HepG2 (cell line): Measurements from ENCODE around the gene TCTN2. TPM values are rescaled to one million over a fixed set of nuclear protein-coding genes. Genes with fewer than 3 reads are reported as not detected.

ENCODE experiments used
- BRF2 ChIP-seq: sonication (generic); formaldehyde crosslinking; IDR thresholded peaks from 2 replicates; pipeline ENCODE4 v1.8.1; 2022; ENCODE audit warnings: mild to moderate bottlenecking, missing genetic modification reagents
- DNMT3B ChIP-seq: conservative IDR thresholded peaks from 2 replicates; pipeline ENCODE4 v1.6.1; 2016; ENCODE audit warnings: missing biosample characterization, control low read depth
- MIER3 ChIP-seq: IDR thresholded peaks from 2 replicates; pipeline ENCODE4 v1.6.1; 2016; ENCODE audit warnings: missing compliant biosample characterization, borderline replicate concordance
- MLX ChIP-seq: IDR thresholded peaks from 2 replicates; pipeline ENCODE4 v1.6.1; 2016
- PAXIP1 ChIP-seq: sonication (generic); formaldehyde crosslinking; conservative IDR thresholded peaks from 2 replicates; pipeline ENCODE4 v1.4.0; 2020; ENCODE audit warnings: mild to moderate bottlenecking, missing genetic modification reagents, moderate library complexity
- PCBP1 ChIP-seq: fragments of 200-400 bp; formaldehyde crosslinking; IDR thresholded peaks from 2 replicates; pipeline ENCODE4 v1.6.1; 2017; ENCODE audit warnings: mild to moderate bottlenecking, low read depth, low read length, borderline replicate concordance
- PRDM4 ChIP-seq: sonication (generic); formaldehyde crosslinking; IDR thresholded peaks from 2 replicates; pipeline ENCODE4 v1.9.0; 2021; ENCODE audit warnings: missing genetic modification reagents, borderline replicate concordance
- PRPF4 ChIP-seq: fragments of 200-400 bp; formaldehyde crosslinking; IDR thresholded peaks from 2 replicates; pipeline ENCODE4 v1.6.1; 2016; ENCODE audit warnings: low read length, low read depth; ENCODE audit not compliant: poor library complexity, severe bottlenecking
- TCF7L2 ChIP-seq: IDR thresholded peaks from 2 replicates; pipeline ENCODE4 v1.6.1; 2011; ENCODE audit warnings: mild to moderate bottlenecking, low read depth, low read length, moderate library complexity
- U2AF1 ChIP-seq: fragments of 200-400 bp; formaldehyde crosslinking; optimal IDR thresholded peaks from 2 replicates; pipeline ENCODE3; 2017; ENCODE audit warnings: mild to moderate bottlenecking, low read depth, low read length
- ZBTB3 ChIP-seq: sonication (generic); formaldehyde crosslinking; IDR thresholded peaks from 2 replicates; pipeline ENCODE4 v1.4.0; 2020; ENCODE audit warnings: low read depth, mild to moderate bottlenecking, moderate library complexity, missing genetic modification reagents, borderline replicate concordance
- ZEB1 ChIP-seq: IDR thresholded peaks from 2 replicates; pipeline ENCODE4 v1.6.1; 2012; ENCODE audit warnings: mild to moderate bottlenecking, low read depth, inconsistent platforms; ENCODE audit not compliant: insufficient replicate concordance
- ZNF251 ChIP-seq: sonication (generic); formaldehyde crosslinking; IDR thresholded peaks from 2 replicates; pipeline ENCODE4 v1.9.0; 2021; ENCODE audit warnings: mild to moderate bottlenecking, missing genetic modification reagents
- ZNF253 ChIP-seq: sonication (generic); formaldehyde crosslinking; IDR thresholded peaks from 2 replicates; pipeline ENCODE4 v1.8.0; 2022; ENCODE audit warnings: mild to moderate bottlenecking, missing genetic modification reagents, borderline replicate concordance
- ZNF329 ChIP-seq: sonication (generic); formaldehyde crosslinking; IDR thresholded peaks from 2 replicates; pipeline ENCODE4 v1.9.0; 2021; ENCODE audit warnings: low read depth, mild to moderate bottlenecking, missing genetic modification reagents
- ZNF343 ChIP-seq: sonication (generic); formaldehyde crosslinking; IDR thresholded peaks from 2 replicates; pipeline ENCODE4 v1.4.0; 2020; ENCODE audit warnings: mild to moderate bottlenecking, missing genetic modification reagents
- ZNF512 ChIP-seq: sonication (generic); formaldehyde crosslinking; IDR thresholded peaks from 2 replicates; pipeline ENCODE4 v1.4.0; 2020; ENCODE audit warnings: mild to moderate bottlenecking, missing genetic modification reagents
- ZNF577 ChIP-seq: sonication (generic); formaldehyde crosslinking; IDR thresholded peaks from 2 replicates; pipeline ENCODE4 v1.4.0; 2020; ENCODE audit warnings: mild to moderate bottlenecking, low read depth, missing genetic modification reagents, borderline replicate concordance
- ZNF839 ChIP-seq: sonication (generic); formaldehyde crosslinking; IDR thresholded peaks from 2 replicates; pipeline ENCODE4 v1.4.0; 2020; ENCODE audit warnings: missing genetic modification reagents, mild to moderate bottlenecking, borderline replicate concordance
- polyA plus RNA-seq, 8 experiments: library from polyadenylated mRNA; depleted of rRNA in 3 of 8; stranded (reverse) in 7 of 8; unstranded in 1 of 8; fragments of >200 nt; fragmentation: Illumina TruSeq in 4 of 8; extraction: Trizol in 4 of 8; gene quantifications; 2 replicates each; pipeline versions ENCODE4 v1.2.1 to v1.2.3, GENCODE V29; 2011 to 2016; ENCODE audit warnings: low read depth in 4 of 8, missing spikeins in 1 of 8, mixed read lengths in 1 of 8; ENCODE audit not compliant: insufficient read depth in 1 of 8
- total RNA-seq, 5 experiments: library from RNA; depleted of rRNA; stranded (reverse); fragments of >200 nt; fragmentation: Illumina TruSeq; extraction: Trizol; gene quantifications; 2 replicates each; pipeline ENCODE4 v1.2.3, GENCODE V29; 2016; ENCODE audit warnings: low read depth in 1 of 5

TCTN2 gene
- total and polyA plus RNA-seq, 2 of the 13 experiments (the other 11 are each of a cell fraction or from before 2014, with no cell fraction given): 5.0 to 8.1 TPM

GRCh38 chr12:123633379-123634141 is 37.4 kb upstream of the TCTN2 start, which contains the start of the genes EIF2B1 and GTF2H3 (continued):
- no peak for TF ChIP-seq TCF7L2
- TF ChIP-seq PAXIP1 (CRISPR knock-in tag): peak; percentile 62
- TF ChIP-seq ZNF251 (CRISPR knock-in tag): no peak
- no peak for TF ChIP-seq ZNF329
- TF ChIP-seq DNMT3B (CRISPR knock-in tag): no peak
- TF ChIP-seq U2AF1: no peak
- TF ChIP-seq ZNF577: no peak
- no peak for TF ChIP-seq PRPF4
- peak; percentile 78; the same call in 1 of the 2 replicates for TF ChIP-seq BRF2 (CRISPR knock-in tag)
- no peak for TF ChIP-seq ZNF253 (CRISPR knock-in tag)
- peak; percentile 60; the same call in 1 of the 2 replicates for TF ChIP-seq ZNF343 (CRISPR knock-in tag)
- 0 out of 2 replicates have a peak, but pooled peaks have one; percentile 55 for TF ChIP-seq ZNF512 (CRISPR knock-in tag)
- TF ChIP-seq ZBTB3 (CRISPR knock-in tag): peak; percentile 85; the same call in 1 of the 2 replicates
- peak; percentile 91 for TF ChIP-seq PCBP1
- peak; percentile 94; the same call in 1 of the 2 replicates for TF ChIP-seq MIER3 (CRISPR knock-in tag)
- TF ChIP-seq ZEB1: peak; percentile 21
- no peak for TF ChIP-seq PRDM4
- TF ChIP-seq ZNF839 (CRISPR knock-in tag): no peak; the same call in 1 of the 2 replicates
- peak; percentile 60; the same call in 1 of the 2 replicates for TF ChIP-seq MLX (CRISPR knock-in tag)
